ENCODE measurements around the gene ERCC2.

- TF ChIP-seq CTCF (IDR thresholded peaks at IDR 0.05) (no peak), EZH2 (IDR thresholded peaks at IDR 0.05) (no peak), EZH2phosphoT487 (IDR thresholded peaks at IDR 0.05) (no peak)
These were observed 33.6 kb downstream of the ERCC2 start for GRCh38 chr19:45336696-45337251.
